HG03025 (cell line): ENCODE results near the gene PCSK5.

Experiments
- ATAC-seq: cut with Tn5 transposase; IDR thresholded peaks from one replicate; pipeline ENCODE4 v1.9.1; 2021; ENCODE audit warnings: mild to moderate bottlenecking, moderate library complexity; ENCODE audit not compliant: unreplicated experiment, low FRiP score

Gene PCSK5

GRCh38 chr9:76371901-76372300 lies 481.4 kb downstream of the PCSK5 start:
- no peak for ATAC-seq

- no peak for ATAC-seq
Observed at GRCh38 chr9:76372336-76372735, 481.9 kb downstream of the PCSK5 start.

GRCh38 chr9:76373173-76373783 lies 482.8 kb downstream of the PCSK5 start:
- peak; percentile 80 for ATAC-seq

GRCh38 chr9:76373784-76374474 lies 483.5 kb downstream of the PCSK5 start:
- no peak for ATAC-seq

- no peak for ATAC-seq
Observed at GRCh38 chr9:76374783-76375559, 484.5 kb downstream of the PCSK5 start.

GRCh38 chr9:76377791-76378190 lies 487.3 kb downstream of the PCSK5 start:
- no peak for ATAC-seq

GRCh38 chr9:76378367-76379073 lies 488.0 kb downstream of the PCSK5 start:
- ATAC-seq = no peak

GRCh38 chr9:76379494-76379893 lies 489.0 kb downstream of the PCSK5 start:
- no peak for ATAC-seq

GRCh38 chr9:76390656-76391055 lies 500.2 kb downstream of the PCSK5 start:
- ATAC-seq = no peak

GRCh38 chr9:76394195-76394959 lies 503.9 kb downstream of the PCSK5 start, which contains the start of gene RFK:
RFK (minus strand) TSS chr9:76394426; CDS start chr9:76394171, 255 bp downstream.
- ATAC-seq = peak; percentile 79

- ATAC-seq = peak; percentile 42
Observed at GRCh38 chr9:76394960-76395252, 504.4 kb downstream of the PCSK5 start.

- no peak for ATAC-seq
Observed at GRCh38 chr9:76395381-76395780, 504.9 kb downstream of the PCSK5 start.

GRCh38 chr9:76396144-76396543 lies 505.7 kb downstream of the PCSK5 start:
- ATAC-seq = no peak

GRCh38 chr9:76396597-76396996 lies 506.1 kb downstream of the PCSK5 start:
- ATAC-seq = no peak

- no peak for ATAC-seq
Observed at GRCh38 chr9:76399856-76400255, 509.4 kb downstream of the PCSK5 start.

GRCh38 chr9:76400534-76401096 lies 510.1 kb downstream of the PCSK5 start:
- ATAC-seq = no peak

GRCh38 chr9:76401176-76401575 lies 510.7 kb downstream of the PCSK5 start:
- no peak for ATAC-seq

- ATAC-seq = no peak
Observed at GRCh38 chr9:76401580-76402354, 511.3 kb downstream of the PCSK5 start.

GRCh38 chr9:76403352-76403751 lies 512.9 kb downstream of the PCSK5 start:
- peak; percentile 84 for ATAC-seq
